Smooth muscle cell (in vitro differentiated cells): ENCODE data around the gene RAB11FIP5. TPM values are rescaled to one million over a fixed set of nuclear protein-coding genes. Genes with fewer than 3 reads are reported as not detected.
A peak's percentile ranks its signal among the peaks of the same experiment; 100 is the strongest.

Experiments
- DNase-seq: peaks from one replicate; lab custom pipeline; 2025; ENCODE audit not compliant: unreplicated experiment; lab: John Stamatoyannopoulos, UW
- H2AFZ ChIP-seq: fragments of 200-600 bp; sonication (generic); 2 replicates; pipeline ENCODE4 v1.6.0; 2016; ENCODE audit warnings: antibody characterized with exemption, low read depth, mild to moderate bottlenecking
- H3F3A ChIP-seq: fragments of 200-600 bp; sonication (generic); 2 replicates; pipeline ENCODE4 v1.6.0; 2017; ENCODE audit warnings: antibody characterized with exemption, low read depth
- H3K27ac ChIP-seq: fragments of 200-600 bp; sonication (generic); 2 replicates; pipeline ENCODE4 v1.5.1; 2016; ENCODE audit warnings: low read depth, mild to moderate bottlenecking
- H3K27me3 ChIP-seq: fragments of 200-600 bp; sonication (generic); 2 replicates; pipeline ENCODE4 v1.6.1; 2016; ENCODE audit warnings: low read depth, mild to moderate bottlenecking
- H3K36me3 ChIP-seq: fragments of 200-600 bp; sonication (generic); 2 replicates; pipeline ENCODE4 v1.5.1; 2016; ENCODE audit warnings: low read depth
- H3K4me1 ChIP-seq: fragments of 200-600 bp; sonication (generic); 2 replicates; pipeline ENCODE4 v1.5.1; 2016; ENCODE audit warnings: low read depth
- H3K4me2 ChIP-seq: fragments of 200-600 bp; sonication (generic); 2 replicates; pipeline ENCODE4 v1.6.0; 2016; ENCODE audit warnings: mild to moderate bottlenecking
- H3K4me3 ChIP-seq: fragments of 200-600 bp; sonication (generic); 2 replicates; pipeline ENCODE4 v1.5.1; 2016; ENCODE audit warnings: mild to moderate bottlenecking
- H3K79me2 ChIP-seq: fragments of 200-600 bp; sonication (generic); 2 replicates; pipeline ENCODE4 v1.6.0; 2016; ENCODE audit warnings: low read depth, mild to moderate bottlenecking
- H3K9ac ChIP-seq: fragments of 200-600 bp; sonication (generic); 2 replicates; pipeline ENCODE4 v1.6.0; 2016; ENCODE audit warnings: low read depth
- H3K9me3 ChIP-seq: fragments of 200-600 bp; sonication (generic); replicated peaks from 2 replicates; pipeline ENCODE4 v1.5.1; 2016; ENCODE audit warnings: low read depth
- H4K20me1 ChIP-seq: fragments of 200-600 bp; sonication (generic); 2 replicates; pipeline ENCODE4 v1.6.0; 2016; ENCODE audit warnings: low read depth
- CTCF ChIP-seq: fragments of 200-600 bp; sonication (generic); IDR thresholded peaks from 2 replicates; pipeline ENCODE4 v1.5.1; 2017; ENCODE audit warnings: borderline replicate concordance, mild to moderate bottlenecking, antibody characterized with exemption; ENCODE audit not compliant: insufficient read depth, poor library complexity, severe bottlenecking
- WGBS: methylation state at CpG from one replicate; pipeline ENCODE4 v1.1.7; 2016; ENCODE audit warnings: low lambda C conversion rate; 5-methylcytosine and 5-hydroxymethylcytosine counted together
- polyA plus RNA-seq: library from polyadenylated mRNA; unstranded; fragments of >200 nt; fragmentation: Nextera tagmentation; extraction: Ambion mirVana; gene quantifications from 2 replicates; pipeline ENCODE4 v1.2.1, GENCODE V29; 2016
- total RNA-seq: library from RNA; depleted of rRNA; stranded (reverse); fragments of >200 nt; gene quantifications from 2 replicates; pipeline ENCODE4 v1.2.3, GENCODE V29; 2014

Gene RAB11FIP5
- total RNA-seq (23.3 and 24.3 TPM in 2 replicates), polyA plus RNA-seq (31.3 and 32.0 TPM in 2 replicates)

GRCh38 chr2:73112913-73113854, at the start of gene RAB11FIP5:
Gene RAB11FIP5, minus strand, starts transcription at chr2:73112948. Its CDS starts 171 bp downstream, at chr2:73112777.
- H3K9ac ChIP-seq: peak within 1 kb of the TSS; percentile 93
- no peaks in the 10 kb centered on the region for H3F3A ChIP-seq
- peaks cover 37% of the 10 kb centered on the region for H4K20me1 ChIP-seq
- peak within 1 kb of the TSS; percentile 93 for H3K4me2 ChIP-seq
- no peaks in the 10 kb centered on the region for H3K9me3 ChIP-seq
- 3% methylated on average over 55 of the region's 93 CpGs for WGBS
- peak within 1 kb of the TSS; percentile 95 for H3K27ac ChIP-seq
- H3K4me1 ChIP-seq: peaks cover 17% of the 10 kb centered on the region
- DNase-seq: peak; percentile 78
- no peaks in the 10 kb centered on the region for H3K36me3 ChIP-seq
- peak within 1 kb of the TSS; percentile 95 for H2AFZ ChIP-seq
- peak; percentile 2 for TF ChIP-seq CTCF
- H3K27me3 ChIP-seq: no peaks in the 10 kb centered on the region
- peak within 1 kb of the TSS; percentile 67 for H3K4me3 ChIP-seq
- peaks cover 40% of the 10 kb centered on the region for H3K79me2 ChIP-seq

- no peaks in the 10 kb centered on the region for H3K79me2 ChIP-seq
- peak; percentile 15 for DNase-seq
- no peak overlapping the region for H3K27ac ChIP-seq
- peak; percentile 76 for TF ChIP-seq CTCF
- H4K20me1 ChIP-seq: no peaks in the 10 kb centered on the region
- peak overlapping the region; percentile 45 for H2AFZ ChIP-seq
- H3F3A ChIP-seq: no peaks in the 10 kb centered on the region
- H3K9me3 ChIP-seq: no peaks in the 10 kb centered on the region
- peak overlapping the region; percentile 71 for H3K4me2 ChIP-seq
- H3K27me3 ChIP-seq: peaks cover 9% of the 10 kb centered on the region
- no peaks in the 10 kb centered on the region for H3K4me1 ChIP-seq
- 17% methylated on average over 23 of the region's 24 CpGs for WGBS
- no peaks in the 10 kb centered on the region for H3K36me3 ChIP-seq
- H3K4me3 ChIP-seq: no peak overlapping the region
- no peak overlapping the region for H3K9ac ChIP-seq
These were observed 43.9 kb upstream of the RAB11FIP5 start for GRCh38 chr2:73156539-73157124.

- Histone ChIP-seq H4K20me1 (no peaks in the 10 kb centered on the region), H3K36me3 (no peaks in the 10 kb centered on the region), H3K27me3 (peaks cover 8% of the 10 kb centered on the region), H3K4me1 (no peaks in the 10 kb centered on the region), H3K79me2 (no peaks in the 10 kb centered on the region), H3K27ac (no peak overlapping the region), H3K4me2 (no peak overlapping the region), H2AFZ (no peak overlapping the region), H3K9me3 (no peaks in the 10 kb centered on the region), H3F3A (no peaks in the 10 kb centered on the region), H3K4me3 (no peak overlapping the region), H3K9ac (no peak overlapping the region)
- DNase-seq: no peak
- WGBS: 88% methylated on average over 2 of the region's 2 CpGs
- no peak for TF ChIP-seq CTCF
These were observed 30.2 kb upstream of the RAB11FIP5 start for GRCh38 chr2:73142937-73143336.
